Neuronal stem cell (in vitro differentiated cells): ENCODE results near the gene AAGAB.
"Not testable (repeated sequence)": the region's sequence is repeated elsewhere in the genome, so short reads cannot be mapped to it uniquely, and the experiment has no call there.

ENCODE experiments used
- DNase-seq: peaks from one replicate; pipeline ENCODE4 v3.0.0-alpha.2; 2013; ENCODE audit warnings: low spot score
- H2AFZ ChIP-seq: one replicate; pipeline ENCODE4 v1.6.1; 2013; ENCODE audit warnings: mild to moderate bottlenecking, low read length, inconsistent platforms
- H2AK5ac ChIP-seq: 2 replicates; pipeline ENCODE4 v1.6.1; 2013; ENCODE audit warnings: low read depth, mild to moderate bottlenecking, inconsistent platforms, low read length, moderate library complexity, mixed read lengths
- H2BK120ac ChIP-seq: 2 replicates; pipeline ENCODE4 v1.6.1; 2013; ENCODE audit warnings: low read depth, mild to moderate bottlenecking, inconsistent platforms, low read length, moderate library complexity, mixed read lengths
- H2BK12ac ChIP-seq: one replicate; pipeline ENCODE4 v1.6.1; 2013; ENCODE audit warnings: low read length, inconsistent platforms
- H2BK15ac ChIP-seq: 2 replicates; pipeline ENCODE4 v1.6.1; 2013; ENCODE audit warnings: mild to moderate bottlenecking, low read length, inconsistent platforms, mixed read lengths
- H2BK5ac ChIP-seq: one replicate; pipeline ENCODE4 v1.6.1; 2013; ENCODE audit warnings: inconsistent platforms, mild to moderate bottlenecking, low read length, moderate library complexity
- H3K14ac ChIP-seq: one replicate; pipeline ENCODE4 v1.6.1; 2013; ENCODE audit warnings: low read length, inconsistent platforms
- H3K18ac ChIP-seq: 2 replicates; pipeline ENCODE4 v1.6.1; 2013; ENCODE audit warnings: low read length, inconsistent platforms
- H3K23ac ChIP-seq: 2 replicates; pipeline ENCODE4 v1.6.1; 2013; ENCODE audit warnings: low read depth, mild to moderate bottlenecking, mixed read lengths, low read length, inconsistent platforms; ENCODE audit not compliant: poor library complexity
- H3K27ac ChIP-seq: replicated peaks from 3 replicates; pipeline ENCODE4 v1.5.1; 2013; ENCODE audit warnings: low read length, inconsistent platforms
- H3K27me3 ChIP-seq, 3 experiments: 2 replicates each; pipeline ENCODE4 v1.6.1; 2013; ENCODE audit warnings: low read length in 3 of 3, mild to moderate bottlenecking in 2 of 3, inconsistent platforms in 1 of 3, low read depth in 1 of 3, mixed read lengths in 1 of 3, moderate library complexity in 1 of 3; ENCODE audit not compliant: control insufficient read depth in 3 of 3, insufficient read depth in 3 of 3
- H3K36me3 ChIP-seq, 2 donors: replicated peaks in 1 of 2; 2 replicates each; pipeline ENCODE4 v1.6.1; 2013; ENCODE audit warnings: low read length in 2 of 2; ENCODE audit not compliant: control insufficient read depth in 2 of 2, insufficient read depth in 2 of 2
- H3K4ac ChIP-seq: 2 replicates; pipeline ENCODE4 v1.6.1; 2013; ENCODE audit warnings: inconsistent platforms, mild to moderate bottlenecking, low read length, moderate library complexity
- H3K4me1 ChIP-seq, 2 donors: 1 replicate in 1 of 2; 2 replicates in 1 of 2; pipeline ENCODE4 v1.6.1; 2013; ENCODE audit warnings: low read length in 2 of 2, low read depth in 1 of 2; ENCODE audit not compliant: control insufficient read depth in 2 of 2, insufficient read depth in 1 of 2
- H3K4me2 ChIP-seq: one replicate; pipeline ENCODE4 v1.6.1; 2013; ENCODE audit warnings: mild to moderate bottlenecking, low read length, inconsistent platforms; ENCODE audit not compliant: insufficient read depth, poor library complexity, severe bottlenecking
- H3K4me3 ChIP-seq, 2 donors: 2 replicates each; pipeline ENCODE4 v1.5.1; 2013; ENCODE audit warnings: low read length in 2 of 2, mild to moderate bottlenecking in 2 of 2, inconsistent platforms in 1 of 2, moderate library complexity in 1 of 2
- H3K79me1 ChIP-seq: one replicate; pipeline ENCODE4 v1.6.1; 2013; ENCODE audit warnings: low read depth, mild to moderate bottlenecking, inconsistent platforms, low read length, moderate library complexity
- H3K9ac ChIP-seq: one replicate; pipeline ENCODE4 v1.6.1; 2013; ENCODE audit warnings: mild to moderate bottlenecking, low read depth, low read length, inconsistent platforms; ENCODE audit not compliant: poor library complexity
- H3K9me3 ChIP-seq, 2 donors: replicated peaks in 1 of 2; 2 replicates each; pipeline versions ENCODE3 to v1.6.1; 2013; ENCODE audit warnings: low read length in 2 of 2, mild to moderate bottlenecking in 2 of 2, inconsistent platforms in 1 of 2, low read depth in 1 of 2, mixed read lengths in 1 of 2, moderate library complexity in 1 of 2; ENCODE audit not compliant: control insufficient read depth in 2 of 2, insufficient read depth in 1 of 2
- H4K8ac ChIP-seq: one replicate; pipeline ENCODE4 v1.6.1; 2013; ENCODE audit warnings: low read depth, mild to moderate bottlenecking, inconsistent platforms, low read length, moderate library complexity
- H4K91ac ChIP-seq: one replicate; pipeline ENCODE4 v1.6.1; 2013; ENCODE audit warnings: low read length, low read depth, mild to moderate bottlenecking, inconsistent platforms; ENCODE audit not compliant: poor library complexity
- whole genome bisulfite sequencing, 2 donors: extraction: QIAGEN DNeasy Blood & Tissue Kit; methylation state at CpG; one replicate each; pipeline ENCODE4 v1.1.7; 2013; ENCODE audit warnings: missing lambda C conversion rate in 2 of 2, mixed read lengths in 1 of 2; ENCODE audit not compliant: insufficient read length in 2 of 2, insufficient replicate concordance in 1 of 2; ENCODE audit errors: extremely low coverage in 2 of 2; 5-methylcytosine and 5-hydroxymethylcytosine counted together

The AAGAB gene

DNA sequence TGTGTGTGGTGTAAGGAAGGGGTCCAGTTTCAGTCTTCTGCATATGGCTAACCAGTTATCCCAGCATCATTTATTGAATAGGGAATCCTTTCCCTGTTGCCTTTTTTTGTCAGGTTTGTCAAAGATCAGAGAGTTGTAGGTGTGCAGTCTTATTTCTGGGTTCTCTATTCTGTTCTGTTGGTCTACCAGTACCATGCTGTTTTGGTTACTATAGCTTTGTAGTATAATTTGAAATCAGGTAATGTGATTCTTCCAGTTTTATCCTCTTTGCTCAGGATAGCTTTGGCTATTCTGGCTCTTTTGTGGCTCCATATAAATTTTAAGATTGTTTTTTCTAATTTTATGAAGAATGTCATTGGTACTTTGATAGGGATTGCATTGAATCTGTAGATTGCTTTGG lies 31.2 kb upstream of the AAGAB start:
- not testable (repeated sequence) for H2BK120ac ChIP-seq, H4K91ac ChIP-seq, H3K4ac ChIP-seq, H2BK15ac ChIP-seq, H3K4me3 ChIP-seq, H2BK5ac ChIP-seq, H2BK12ac ChIP-seq, H3K27me3 ChIP-seq, H3K14ac ChIP-seq, H2AK5ac ChIP-seq, H3K27ac ChIP-seq, H3K9ac ChIP-seq, H4K8ac ChIP-seq, H2AFZ ChIP-seq, H3K4me2 ChIP-seq, DNase-seq, H3K36me3 ChIP-seq, H3K23ac ChIP-seq, H3K4me1 ChIP-seq, H3K79me1 ChIP-seq, H3K18ac ChIP-seq
- H3K9me3 ChIP-seq: peaks cover 0 to 11% of the 10 kb centered on the region in 2 donors

GRCh38 chr15:67281714-67282113 lies 27.3 kb upstream of the AAGAB start:
- no peak overlapping the region for H3K4me3 ChIP-seq
- H3K4me2 ChIP-seq: no peak overlapping the region
- no peak overlapping the region for H2BK12ac ChIP-seq
- H3K27ac ChIP-seq: no peak overlapping the region
- no peaks in the 10 kb centered on the region for H3K79me1 ChIP-seq
- H3K9me3 ChIP-seq: peaks cover 0 to 4% of the 10 kb centered on the region in 2 donors
- H3K27me3 ChIP-seq: no peaks in the 10 kb centered on the region
- H3K4ac ChIP-seq: no peak overlapping the region
- no peaks in the 10 kb centered on the region for H3K36me3 ChIP-seq
- no peak overlapping the region for H2AK5ac ChIP-seq
- H4K91ac ChIP-seq: no peak overlapping the region
- no peak overlapping the region for H2BK120ac ChIP-seq
- no peak overlapping the region for H2BK5ac ChIP-seq
- WGBS, 2 donors: no CpG with 5 or more reads among the region's 1 CpG
- peaks cover 0 to 3% of the 10 kb centered on the region in 2 donors for H3K4me1 ChIP-seq
- no peak overlapping the region for H3K23ac ChIP-seq
- no peak overlapping the region for H3K9ac ChIP-seq
- no peak overlapping the region for H2BK15ac ChIP-seq
- no peak overlapping the region for H4K8ac ChIP-seq
- H3K14ac ChIP-seq: no peak overlapping the region
- H3K18ac ChIP-seq: no peak overlapping the region
- no peak overlapping the region for H2AFZ ChIP-seq
- no peak for DNase-seq

DNA sequence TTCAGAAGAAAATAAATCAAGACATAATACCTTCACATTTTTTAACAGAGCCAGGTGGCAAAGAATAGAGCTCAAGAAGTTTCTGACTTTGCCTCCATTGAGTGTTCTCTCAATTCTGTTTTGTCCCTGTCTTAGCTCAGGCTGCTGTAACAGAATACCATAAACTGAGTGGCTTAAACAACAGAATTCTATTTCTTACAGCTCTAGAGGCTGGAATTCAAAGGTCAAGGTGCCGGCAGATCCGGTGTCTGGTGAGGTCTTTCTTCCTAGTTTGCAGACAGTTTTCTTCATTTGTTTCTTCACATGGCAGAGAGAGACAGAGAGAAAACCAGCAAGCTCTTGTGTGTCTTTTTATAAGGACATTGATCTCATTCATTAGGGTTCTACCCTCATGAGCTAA lies 25.8 kb upstream of the AAGAB start:
- no peak overlapping the region for H3K9ac ChIP-seq
- no peak overlapping the region for H2BK12ac ChIP-seq
- H2BK5ac ChIP-seq: no peak overlapping the region
- H3K23ac ChIP-seq: no peak overlapping the region
- DNase-seq: no peak
- H3K27ac ChIP-seq: no peak overlapping the region
- H4K91ac ChIP-seq: no peak overlapping the region
- no peak overlapping the region for H3K18ac ChIP-seq
- H3K4me1 ChIP-seq: peaks cover 0 to 3% of the 10 kb centered on the region in 2 donors
- H3K27me3 ChIP-seq: no peaks in the 10 kb centered on the region
- H3K4ac ChIP-seq: no peak overlapping the region
- H2AFZ ChIP-seq: no peak overlapping the region
- no peaks in the 10 kb centered on the region for H3K36me3 ChIP-seq
- H2AK5ac ChIP-seq: no peak overlapping the region
- no peak overlapping the region for H2BK120ac ChIP-seq
- no peak overlapping the region for H2BK15ac ChIP-seq
- H3K14ac ChIP-seq: no peak overlapping the region
- H3K4me3 ChIP-seq: no peak overlapping the region
- WGBS, 2 donors: no CpG with 5 or more reads among the region's 2 CpGs
- H3K4me2 ChIP-seq: no peak overlapping the region
- H3K9me3 ChIP-seq: no peaks in the 10 kb centered on the region
- no peaks in the 10 kb centered on the region for H3K79me1 ChIP-seq
- no peak overlapping the region for H4K8ac ChIP-seq

GRCh38 chr15:67276666-67277065 lies 22.2 kb upstream of the AAGAB start:
- no peak for DNase-seq
- H3K14ac ChIP-seq: no peak overlapping the region
- peaks cover 0 to 3% of the 10 kb centered on the region in 2 donors for H3K4me1 ChIP-seq
- WGBS, 2 donors: no CpG with 5 or more reads among the region's 1 CpG
- no peak overlapping the region for H2BK120ac ChIP-seq
- H2BK15ac ChIP-seq: no peak overlapping the region
- H3K4ac ChIP-seq: no peak overlapping the region
- H3K23ac ChIP-seq: no peak overlapping the region
- no peak overlapping the region for H2BK12ac ChIP-seq
- H2BK5ac ChIP-seq: no peak overlapping the region
- no peaks in the 10 kb centered on the region for H3K79me1 ChIP-seq
- H3K36me3 ChIP-seq: no peaks in the 10 kb centered on the region
- H3K4me2 ChIP-seq: no peak overlapping the region
- H3K4me3 ChIP-seq: no peak overlapping the region
- H3K9ac ChIP-seq: no peak overlapping the region
- H2AK5ac ChIP-seq: no peak overlapping the region
- H3K9me3 ChIP-seq: peaks cover 3 to 8% of the 10 kb centered on the region in 2 donors
- no peak overlapping the region for H4K91ac ChIP-seq
- H3K27ac ChIP-seq: no peak overlapping the region
- no peak overlapping the region for H2AFZ ChIP-seq
- no peak overlapping the region for H3K18ac ChIP-seq
- no peaks in the 10 kb centered on the region for H3K27me3 ChIP-seq
- no peak overlapping the region for H4K8ac ChIP-seq
